HG03457 (cell line): ENCODE results near the gene DPH7.
"Not testable (repeated sequence)": the region's sequence is repeated elsewhere in the genome, so short reads cannot be mapped to it uniquely, and the experiment has no call there.

Source experiments
- ATAC-seq: cut with Tn5 transposase; IDR thresholded peaks from one replicate; pipeline ENCODE4 v1.9.1; 2021; ENCODE audit warnings: moderate number of reproducible peaks; ENCODE audit not compliant: unreplicated experiment

DPH7 gene

DNA sequence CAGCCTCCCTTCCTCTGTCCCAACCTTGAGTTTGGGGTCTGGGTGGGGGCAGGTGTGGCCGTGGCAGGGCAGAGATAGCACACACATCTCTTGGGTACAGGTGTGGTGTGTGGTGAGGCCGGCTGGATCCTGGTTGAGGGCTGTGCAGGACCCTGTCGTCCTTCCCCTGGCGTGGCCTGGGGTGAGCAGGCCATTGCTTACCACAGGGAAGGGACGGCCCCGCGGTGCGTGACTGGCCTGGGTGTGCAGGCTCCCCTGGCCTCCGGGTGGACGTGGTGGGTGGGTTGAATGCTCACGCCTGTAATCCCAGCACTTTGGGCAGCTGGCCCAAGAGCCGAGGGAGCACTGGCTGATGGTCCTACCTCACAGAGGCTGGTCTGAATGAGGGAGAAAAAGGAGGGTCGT is 28.0 kb upstream of the DPH7 start:
- no peak for ATAC-seq

DNA sequence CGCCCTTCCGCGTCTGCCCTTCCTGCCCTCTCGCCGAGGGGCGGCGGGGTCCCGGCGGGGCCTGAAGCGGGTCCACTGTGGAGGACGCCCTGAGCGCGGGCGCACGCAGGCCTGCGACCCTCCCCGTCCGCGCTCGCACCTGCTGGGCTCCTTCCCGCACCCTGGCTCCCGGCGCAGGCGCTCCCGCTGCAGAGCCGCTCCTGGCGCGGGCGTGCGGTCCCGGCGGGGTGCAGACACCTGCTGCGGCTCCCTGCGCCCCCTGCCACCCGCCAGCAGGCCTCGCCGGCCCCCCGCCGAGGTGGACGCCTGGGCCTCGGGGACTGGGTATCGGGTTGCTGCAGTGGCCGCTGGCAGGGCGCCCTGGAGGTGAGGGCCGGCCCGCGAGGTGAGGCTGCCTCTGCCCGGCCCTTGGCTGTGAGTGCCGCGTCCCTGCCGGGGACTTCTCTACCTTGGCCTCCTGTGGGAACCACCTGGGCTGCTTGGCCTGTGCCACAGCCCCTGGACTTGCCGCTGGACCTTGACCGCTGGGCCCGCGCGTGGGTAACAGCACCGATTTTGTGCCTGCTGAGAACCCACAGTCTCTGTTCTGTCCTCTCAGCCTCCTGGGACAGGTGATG is 27.4 kb upstream of the DPH7 start:
- no peak for ATAC-seq

DNA sequence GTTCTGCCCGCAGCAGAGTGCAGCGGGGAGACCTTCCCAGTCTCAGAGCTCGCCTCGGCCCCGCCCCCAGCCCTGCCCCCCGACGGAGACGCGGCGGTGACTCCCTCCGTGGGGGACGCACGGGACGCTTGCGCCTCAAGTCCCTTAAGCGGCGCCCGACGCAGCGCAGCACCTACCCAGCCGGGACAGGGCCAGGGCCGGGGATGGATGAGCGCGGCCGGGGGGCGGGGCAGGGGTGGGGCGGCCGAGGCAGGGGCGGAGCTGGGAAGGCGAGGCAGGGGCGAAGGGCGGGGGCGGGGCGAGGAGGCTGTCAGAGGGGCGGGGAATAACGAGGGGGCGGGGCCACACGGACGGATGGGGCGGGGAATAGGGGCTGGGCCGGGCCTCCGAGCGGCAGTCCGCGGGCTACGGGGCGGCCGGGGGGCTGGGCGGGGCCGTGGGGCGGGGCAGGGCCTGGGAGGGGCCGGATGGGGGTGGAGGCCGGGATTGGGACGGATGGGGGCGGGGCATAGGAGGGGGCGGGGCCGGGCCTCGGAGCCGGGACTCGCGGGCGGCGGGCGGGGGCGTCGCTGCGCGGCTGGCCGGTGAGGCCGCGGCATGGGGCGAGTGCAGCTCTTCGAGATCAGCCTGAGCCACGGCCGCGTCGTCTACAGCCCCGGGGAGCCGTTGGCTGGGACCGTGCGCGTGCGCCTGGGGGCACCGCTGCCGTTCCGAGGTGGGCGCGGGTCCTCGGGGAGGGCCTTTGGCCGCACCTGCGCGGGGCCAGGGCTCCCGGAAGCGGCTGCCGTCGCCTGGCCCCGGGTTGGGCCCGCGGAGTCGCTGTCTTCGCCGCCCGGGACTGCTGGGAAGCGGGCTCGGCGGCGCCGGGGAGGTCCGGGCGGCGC is 26.6 kb upstream of the DPH7 start, which contains the start of gene ARRDC1:
ARRDC1 (plus strand) TSS at position 566 of the 884 bp plus-strand sequence; CDS start at position 598, 32 bp downstream.
- peak; percentile 63 for ATAC-seq

DNA sequence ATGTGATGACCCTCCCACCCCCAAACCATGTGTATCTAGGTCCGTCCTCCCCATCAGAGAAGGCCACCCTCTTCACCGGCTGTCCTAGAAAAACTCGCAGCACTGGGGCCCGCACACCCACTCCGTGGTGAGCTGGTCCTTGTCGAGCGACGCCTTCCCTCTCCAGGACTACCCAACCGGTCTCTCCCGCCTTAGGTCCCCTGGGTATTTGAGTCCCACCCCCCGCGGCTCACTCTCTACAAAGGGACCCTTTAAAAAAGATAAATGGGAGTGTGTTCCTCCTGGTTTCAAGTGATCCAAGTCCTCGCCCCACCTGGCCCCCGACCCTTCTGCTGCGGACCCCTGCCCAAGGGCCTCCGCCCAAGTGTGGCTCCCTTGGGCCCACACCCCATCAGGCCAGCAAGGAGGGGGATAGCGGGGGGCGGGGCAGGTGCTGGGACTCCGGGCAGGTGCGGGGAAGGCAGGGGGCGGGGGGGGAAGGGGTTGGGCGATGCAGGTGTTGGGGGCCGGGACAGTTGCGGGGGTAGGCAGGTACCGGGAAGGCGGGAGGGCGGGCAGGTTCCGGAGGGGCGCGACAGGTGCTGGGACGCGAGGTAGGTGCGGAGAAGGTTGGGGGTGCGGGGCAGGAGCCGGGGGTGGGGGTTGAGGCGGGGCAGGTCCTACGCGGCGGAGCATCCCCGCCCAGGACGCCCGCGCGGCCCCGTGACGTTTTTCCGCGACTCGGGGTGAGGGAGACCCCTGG is 25.8 kb upstream of the DPH7 start:
- ATAC-seq, result no peak

- ATAC-seq, result no peak
Observed at GRCh38 chr9:137603879-137604278, 25.2 kb upstream of the DPH7 start.

DNA sequence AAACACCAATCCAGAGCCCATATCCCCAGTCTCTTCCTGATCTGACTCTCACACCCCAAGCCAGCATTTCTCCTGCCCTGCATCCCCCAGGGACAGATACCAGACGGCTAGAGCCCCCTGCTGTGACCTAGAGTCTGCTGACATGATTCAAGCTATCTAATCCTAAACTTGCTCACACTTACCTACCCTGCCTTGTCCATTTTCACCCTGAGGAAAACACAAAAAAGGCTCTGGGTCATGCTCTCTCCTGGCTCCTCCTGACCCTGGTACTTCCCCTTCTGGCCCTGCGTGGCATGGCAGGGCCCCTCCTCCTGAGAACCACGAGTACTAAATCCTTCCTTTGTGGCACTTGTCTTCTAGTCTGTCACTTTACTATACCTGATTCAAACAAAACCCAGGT is 23.9 kb upstream of the DPH7 start:
- no peak for ATAC-seq

GRCh38 chr9:137598943-137599342 is 20.2 kb upstream of the DPH7 start:
- no peak for ATAC-seq

GRCh38 chr9:137596577-137596976 is 17.9 kb upstream of the DPH7 start:
- not testable (repeated sequence) for ATAC-seq

DNA sequence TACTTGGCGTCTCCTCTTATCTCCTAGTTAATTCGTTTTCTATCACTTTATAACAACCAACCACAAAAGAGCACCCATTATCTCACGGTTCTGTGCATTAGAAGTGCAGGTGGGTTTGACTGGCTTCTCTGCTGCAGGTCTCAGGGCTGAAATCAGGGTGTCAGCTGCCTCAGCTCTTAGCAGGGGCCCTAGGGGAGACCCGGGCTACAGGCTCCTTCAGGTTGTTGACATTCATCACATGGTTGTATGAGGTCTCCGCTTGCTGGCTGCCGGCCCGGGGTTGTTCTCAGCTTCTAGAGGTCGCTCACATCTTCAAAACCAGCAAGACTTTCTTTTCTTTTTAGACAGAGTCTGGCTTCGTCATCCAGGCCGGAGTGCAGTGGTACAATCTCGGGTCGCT is 14.5 kb upstream of the DPH7 start:
- no peak for ATAC-seq

DNA sequence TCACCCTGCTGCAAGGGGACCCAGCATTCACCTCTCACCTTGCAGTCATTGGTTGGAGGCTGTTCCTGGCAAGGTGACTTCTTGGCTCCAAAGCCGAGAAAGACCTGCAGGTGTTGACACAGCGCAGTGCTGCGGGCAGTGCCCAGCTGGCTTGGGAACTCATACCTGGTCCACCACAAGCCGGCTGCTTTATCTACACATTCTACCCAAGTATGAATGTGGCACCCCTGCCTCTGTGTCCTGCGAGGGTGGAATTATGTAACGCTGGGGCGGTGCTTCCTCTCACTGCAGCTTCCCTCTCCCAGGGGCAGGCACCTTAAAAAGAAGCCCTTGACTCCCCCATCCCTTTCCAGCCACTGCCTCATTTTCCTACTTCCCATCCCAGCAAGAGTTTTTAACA is 14.0 kb upstream of the DPH7 start:
- ATAC-seq, result no peak

DNA sequence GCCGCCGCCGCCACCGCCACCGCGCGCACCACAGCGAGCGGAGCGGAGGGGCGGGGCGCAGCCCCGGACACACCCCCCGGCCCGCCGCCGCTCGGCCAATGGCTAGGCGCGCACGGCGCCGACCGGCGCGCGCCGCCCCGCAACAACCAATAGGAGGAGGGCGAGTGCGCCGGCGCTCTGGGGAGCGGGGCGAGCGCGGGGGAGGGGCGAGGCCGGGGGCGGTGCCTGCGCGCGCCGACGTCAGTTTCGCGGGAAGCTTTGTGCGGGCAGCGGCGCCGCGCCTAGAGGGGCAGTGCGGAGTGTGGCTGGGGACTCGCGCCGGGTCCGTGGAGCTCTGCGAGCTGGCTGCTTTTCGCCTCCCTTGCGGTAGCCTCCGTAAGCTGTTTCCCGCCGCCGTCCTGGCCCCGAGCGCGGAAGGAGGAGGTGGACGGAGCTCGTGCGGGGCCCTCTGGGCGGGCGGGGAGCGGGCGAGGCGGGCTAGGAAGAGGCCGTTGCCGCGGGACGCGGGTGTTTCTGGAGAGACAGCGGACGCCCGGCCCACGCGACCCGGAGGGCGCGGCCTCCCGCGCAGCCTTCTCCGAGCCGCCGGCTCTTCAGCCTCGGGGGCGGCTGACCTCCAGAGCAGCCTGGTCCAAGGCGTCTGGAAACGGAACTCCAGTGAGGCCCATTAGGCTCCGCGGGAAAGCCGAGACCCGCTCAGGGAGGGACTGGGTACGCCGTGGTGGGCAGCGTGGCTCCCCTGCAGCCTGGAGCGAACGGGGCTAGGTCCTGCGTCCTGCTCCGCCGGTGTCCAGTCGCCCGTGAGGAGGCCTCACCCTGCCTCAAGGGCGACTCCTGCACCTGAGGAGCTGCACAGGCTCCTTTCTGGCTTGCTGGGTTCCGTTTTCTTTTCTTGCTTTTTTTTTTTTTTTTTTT is 12.0 kb upstream of the DPH7 start, which contains the start of gene ZMYND19:
ZMYND19 (minus strand) TSS at position 44 of the 915 bp plus-strand sequence. CDS start 249 bp downstream, outside the sequence.
- ATAC-seq, result peak; percentile 70

DNA sequence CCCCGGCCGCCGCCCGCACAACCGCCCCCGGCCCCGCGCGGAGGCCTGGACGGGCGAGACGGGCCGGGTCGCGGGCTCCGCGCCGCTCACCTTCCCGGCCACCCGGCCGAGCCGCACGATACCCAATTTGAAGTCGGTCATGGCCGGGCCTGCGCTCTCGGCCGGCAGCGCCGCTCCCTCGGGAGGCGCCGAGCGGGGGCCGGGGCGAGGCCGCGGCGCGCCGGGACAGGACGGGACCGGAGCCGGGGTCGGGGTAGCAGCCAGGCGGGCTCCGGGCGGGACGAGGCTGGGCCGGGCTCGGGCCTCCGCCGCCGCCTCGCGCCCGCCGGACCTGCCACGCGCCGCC is 11.4 kb upstream of the DPH7 start:
- ATAC-seq, result peak; percentile 5

GRCh38 chr9:137589441-137590122 is 10.9 kb upstream of the DPH7 start:
- no peak for ATAC-seq

DNA sequence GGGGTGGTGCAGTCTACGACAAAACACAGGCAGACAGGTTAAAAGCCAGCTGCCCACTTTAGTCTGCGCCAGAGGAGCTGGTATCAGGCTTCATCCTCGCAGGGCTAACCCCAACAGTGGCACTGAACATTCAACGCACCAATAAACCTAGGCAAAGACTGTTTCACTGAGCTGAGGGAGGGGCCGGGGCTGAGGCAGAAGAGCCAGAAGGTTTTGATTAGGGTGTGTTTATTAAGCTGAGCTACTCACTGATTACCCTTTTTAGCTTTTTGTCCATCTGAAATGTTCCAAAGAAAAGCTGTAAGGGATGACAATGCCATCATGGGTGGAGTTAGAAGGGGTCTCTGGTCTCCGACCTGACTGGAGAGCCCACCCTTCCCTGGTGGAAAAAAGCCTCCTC is 10.2 kb upstream of the DPH7 start:
- ATAC-seq, result no peak

DNA sequence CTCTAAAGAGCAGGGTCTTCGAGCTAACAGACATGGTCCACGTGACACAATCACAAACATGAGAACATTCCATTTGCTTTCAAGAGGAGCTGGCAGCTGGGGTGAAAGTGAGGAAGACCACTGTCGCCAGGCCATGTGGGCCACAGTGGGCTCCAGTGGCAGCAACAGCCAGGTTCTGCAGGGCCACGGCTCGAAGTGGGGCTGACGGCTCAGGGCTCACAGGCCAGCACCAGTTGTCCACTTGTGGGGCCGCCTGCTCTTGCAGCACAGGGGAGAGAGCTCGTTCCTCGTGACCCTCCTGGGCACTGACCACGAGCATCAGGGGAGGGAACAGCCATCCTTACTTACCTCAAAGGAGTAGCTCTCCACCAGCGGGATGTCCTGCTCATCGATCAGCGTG is 9.6 kb upstream of the DPH7 start:
- no peak for ATAC-seq

DNA sequence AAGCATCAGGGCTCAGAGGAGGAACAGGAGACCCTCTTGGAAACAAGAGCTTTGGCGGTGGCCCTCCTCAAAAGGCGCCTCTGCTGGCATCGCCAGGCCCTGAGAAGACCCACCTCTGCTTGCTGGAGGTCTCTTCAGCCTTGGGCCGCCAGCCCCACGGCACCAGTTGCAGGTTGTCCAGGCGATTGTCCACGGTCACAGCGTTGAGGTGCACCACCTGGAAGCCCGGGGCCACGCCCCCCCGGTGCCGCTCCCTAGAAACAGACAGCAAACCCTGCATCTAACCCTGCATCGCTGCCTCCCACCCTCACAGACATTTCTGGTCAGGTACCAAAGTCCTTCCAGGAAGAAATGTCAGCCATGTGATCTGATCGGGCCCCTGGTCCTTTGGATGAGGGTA is 8.1 kb upstream of the DPH7 start:
- ATAC-seq, result no peak

DNA sequence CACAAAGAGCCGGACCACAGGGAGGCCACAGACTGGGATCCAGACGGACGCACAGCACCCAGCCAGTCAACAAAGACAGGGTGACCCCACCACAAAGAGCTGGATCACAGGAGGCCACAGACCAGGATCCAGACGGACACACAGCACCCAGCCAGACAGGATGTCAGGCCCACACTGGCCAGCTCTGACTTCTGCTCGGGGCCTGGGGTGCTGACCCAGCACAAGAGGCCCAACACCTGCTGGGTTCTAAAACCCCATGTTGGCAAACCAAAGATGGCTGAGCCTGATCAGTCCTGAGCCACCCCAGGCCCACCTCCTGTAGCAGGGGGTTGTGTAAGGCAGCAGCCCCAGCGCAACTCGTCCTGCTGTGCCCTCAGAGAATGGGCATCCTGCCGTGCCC is 5.2 kb upstream of the DPH7 start:
- ATAC-seq, result no peak

DNA sequence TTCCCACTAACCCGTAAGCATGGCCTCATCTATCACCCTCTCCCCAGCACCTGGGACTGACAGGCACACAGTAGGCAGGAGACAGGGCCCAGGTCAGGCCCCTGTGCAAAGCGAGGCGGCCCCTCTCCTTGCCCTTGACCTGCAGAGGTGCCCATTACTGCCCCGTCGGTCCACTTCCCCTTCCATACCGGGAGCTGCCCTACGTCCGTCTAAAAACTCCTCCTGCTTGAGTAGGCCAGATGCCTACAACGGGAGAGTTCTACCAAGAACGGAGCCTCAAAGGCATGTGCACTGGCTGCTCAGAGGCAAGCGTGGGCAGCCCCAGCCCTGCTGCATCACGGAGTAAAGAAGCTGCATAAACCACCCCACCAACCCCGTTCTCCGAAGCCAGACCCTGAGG is 4.6 kb upstream of the DPH7 start:
- no peak for ATAC-seq

DNA sequence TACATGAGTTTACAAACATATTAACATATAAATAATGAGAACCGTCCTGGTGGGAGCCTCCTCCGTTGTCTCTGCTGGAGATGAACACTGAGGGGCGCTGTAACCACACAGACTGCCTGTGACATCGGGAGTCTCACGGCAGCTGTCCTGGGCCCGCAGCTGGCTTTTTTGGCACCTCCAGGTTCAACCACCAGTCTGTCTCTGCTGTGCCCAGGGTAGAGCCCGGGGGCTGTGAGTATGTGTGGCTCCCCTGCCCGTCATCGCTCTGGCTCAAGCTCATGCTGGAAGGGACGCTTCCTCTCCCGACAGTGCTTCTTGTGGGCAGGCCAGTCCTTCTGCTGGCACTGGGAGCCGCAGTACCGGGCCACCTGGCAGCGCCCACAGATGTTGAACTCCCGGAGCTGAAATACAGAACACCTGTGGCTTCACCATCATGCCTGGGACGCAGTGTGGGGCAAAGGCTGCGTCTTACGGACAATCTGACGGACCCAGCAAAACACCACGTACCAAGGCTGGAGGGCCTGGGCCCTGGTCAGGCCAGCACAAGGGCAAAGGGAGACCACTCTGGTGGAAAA is 3.6 kb upstream of the DPH7 start:
- ATAC-seq, result no peak
